Sigmoid colon (tissue), 4 donors: Measurements from ENCODE around the gene VWDE.

ENCODE experiments used
- CTCF ChIP-seq, 4 experiments: fragments of 450-650 bp in 3 of 4; fragments of 200-600 bp in 1 of 4; IDR thresholded peaks; one replicate each; pipeline ENCODE4 v1.5.1; 2016 to 2019; ENCODE audit warnings: antibody characterized with exemption in 4 of 4, mild to moderate bottlenecking in 3 of 4, moderate library complexity in 2 of 4
- POLR2A ChIP-seq, 2 donors: fragments of 450-650 bp; IDR thresholded peaks; one replicate each; pipeline ENCODE4 v1.6.1; 2016; ENCODE audit warnings: antibody characterized with exemption in 2 of 2, mild to moderate bottlenecking in 2 of 2, moderate library complexity in 2 of 2
- POLR2AphosphoS5 ChIP-seq, 4 donors: sonication (generic); formaldehyde crosslinking; IDR thresholded peaks; one replicate each; pipeline ENCODE4 v1.6.1; 2017; ENCODE audit warnings: antibody characterized with exemption in 4 of 4

- no peak for TF ChIP-seq POLR2A (IDR thresholded peaks at IDR 0.05)
- no peak for TF ChIP-seq CTCF (IDR thresholded peaks at IDR 0.05)
- no peak for TF ChIP-seq POLR2AphosphoS5 (IDR thresholded peaks at IDR 0.05)
These were observed 51.8 kb downstream of the VWDE start for GRCh38 chr7:12351843-12352242.
